Karpas-422 (cell line): Measurements from ENCODE around the gene RPL14. TPM values are rescaled to one million over a fixed set of nuclear protein-coding genes. Genes with fewer than 3 reads are reported as not detected.
A peak's percentile ranks its signal among the peaks of the same experiment; 100 is the strongest.
"Not testable (repeated sequence)": the region's sequence is repeated elsewhere in the genome, so short reads cannot be mapped to it uniquely, and the experiment has no call there.

ENCODE experiments used
- DNase-seq: peaks from one replicate; pipeline ENCODE4 v3.0.0-alpha.2; 2015
- H2AFZ ChIP-seq: fragments of 200-600 bp; sonication (generic); 2 replicates; pipeline ENCODE4 v1.6.1; 2014; ENCODE audit warnings: antibody characterized with exemption, low read length, mixed read lengths
- H3K27ac ChIP-seq: fragments of 200-600 bp; sonication (generic); 2 replicates; pipeline ENCODE4 v1.5.1; 2014; ENCODE audit warnings: mild to moderate bottlenecking, low read length, moderate library complexity
- H3K27me3 ChIP-seq: fragments of 200-600 bp; sonication (generic); 2 replicates; pipeline ENCODE4 v1.6.1; 2014; ENCODE audit warnings: low read length, mixed read lengths
- H3K36me3 ChIP-seq: fragments of 200-600 bp; sonication (generic); 2 replicates; pipeline ENCODE4 v1.6.1; 2014; ENCODE audit warnings: low read length, mixed read lengths; ENCODE audit not compliant: insufficient read depth
- H3K4me1 ChIP-seq: fragments of 200-600 bp; sonication (generic); 2 replicates; pipeline ENCODE4 v1.6.1; 2014; ENCODE audit warnings: mild to moderate bottlenecking, low read length, mixed read lengths
- H3K4me2 ChIP-seq: fragments of 200-600 bp; sonication (generic); 2 replicates; pipeline ENCODE4 v1.6.1; 2014; ENCODE audit warnings: low read length, low read depth, mild to moderate bottlenecking; ENCODE audit not compliant: poor library complexity, severe bottlenecking
- H3K4me3 ChIP-seq: fragments of 200-600 bp; sonication (generic); 2 replicates; pipeline ENCODE4 v1.5.1; 2014; ENCODE audit warnings: mild to moderate bottlenecking, antibody characterized with exemption, low read length, mixed read lengths
- H3K79me2 ChIP-seq: fragments of 200-600 bp; sonication (generic); 2 replicates; pipeline ENCODE4 v1.6.1; 2014; ENCODE audit warnings: mild to moderate bottlenecking, low read length, mixed read lengths
- H3K9ac ChIP-seq: fragments of 200-600 bp; sonication (generic); 2 replicates; pipeline ENCODE4 v1.6.0; 2014; ENCODE audit warnings: low read length
- H3K9me2 ChIP-seq: fragments of 200-600 bp; sonication (generic), shearing (Covaris generic); replicated peaks from 2 replicates; pipeline ENCODE4 v1.6.0; 2014; ENCODE audit warnings: mild to moderate bottlenecking, low read length, moderate library complexity; ENCODE audit not compliant: insufficient read depth
- H3K9me3 ChIP-seq: fragments of 300-700, 200-600 bp; sonication (generic); 2 replicates; pipeline ENCODE4 v1.6.1; 2014; ENCODE audit warnings: low read length, mixed read lengths
- H4K20me1 ChIP-seq: fragments of 200-600 bp; sonication (generic); 2 replicates; pipeline ENCODE4 v1.6.1; 2014; ENCODE audit warnings: mild to moderate bottlenecking, antibody characterized with exemption, low read length, low read depth; ENCODE audit not compliant: insufficient read depth
- total RNA-seq: library from RNA; depleted of rRNA; stranded (reverse); fragments of >200 nt; shearing (Covaris generic); gene quantifications from 2 replicates; pipeline ENCODE4 v1.2.3, GENCODE V29; 2014; ENCODE audit warnings: low replicate concordance

The RPL14 gene
- total RNA-seq, 1 experiment from 2014 or later = 726 TPM

GRCh38 chr3:40455328-40455727, 1.8 kb upstream of the RPL14 start:
- peaks cover 45% of the 10 kb centered on the region for H3K4me1 ChIP-seq
- H3K36me3 ChIP-seq = peaks cover 24% of the 10 kb centered on the region
- H4K20me1 ChIP-seq = peaks cover 13% of the 10 kb centered on the region; the same call in 1 of the 2 replicates
- no peaks in the 10 kb centered on the region for H3K9me3 ChIP-seq
- DNase-seq = no peak
- no peaks in the 10 kb centered on the region for H3K9me2 ChIP-seq
- no peak overlapping the region for H3K4me3 ChIP-seq
- H3K27me3 ChIP-seq = no peaks in the 10 kb centered on the region
- no peak overlapping the region for H3K4me2 ChIP-seq
- H3K79me2 ChIP-seq = peaks cover 31% of the 10 kb centered on the region
- H3K9ac ChIP-seq = no peak overlapping the region
- H2AFZ ChIP-seq = no peak overlapping the region
- H3K27ac ChIP-seq = no peak overlapping the region

- peak overlapping the region; percentile 92 for H3K4me2 ChIP-seq
- H3K27me3 ChIP-seq = no peaks in the 10 kb centered on the region
- H4K20me1 ChIP-seq = peaks cover 13% of the 10 kb centered on the region; the same call in 1 of the 2 replicates
- peaks cover 33% of the 10 kb centered on the region for H3K36me3 ChIP-seq
- peaks cover 31% of the 10 kb centered on the region for H3K79me2 ChIP-seq
- H3K27ac ChIP-seq = peak overlapping the region; percentile 79
- H3K4me3 ChIP-seq = peak overlapping the region; percentile 77
- H3K9me2 ChIP-seq = no peaks in the 10 kb centered on the region
- no peaks in the 10 kb centered on the region for H3K9me3 ChIP-seq
- H3K4me1 ChIP-seq = peaks cover 45% of the 10 kb centered on the region
- H3K9ac ChIP-seq = peak overlapping the region; percentile 93
- H2AFZ ChIP-seq = no peak overlapping the region
- DNase-seq = peak; percentile 31
Measured at GRCh38 chr3:40456279-40456939, 730 bp upstream of the RPL14 start.

GRCh38 chr3:40458473-40458872, 1.3 kb downstream of the RPL14 start:
- Histone ChIP-seq H3K27ac (peak overlapping the region; percentile 64), H3K9me2 (no peaks in the 10 kb centered on the region), H3K79me2 (peaks cover 31% of the 10 kb centered on the region), H3K36me3 (peaks cover 44% of the 10 kb centered on the region), H3K4me3 (peak overlapping the region; percentile 77), H3K9ac (peak overlapping the region; percentile 93), H2AFZ (no peak overlapping the region), H3K4me2 (peak overlapping the region; percentile 92), H3K9me3 (no peaks in the 10 kb centered on the region), H3K4me1 (peaks cover 30% of the 10 kb centered on the region), H4K20me1 (peaks cover 13% of the 10 kb centered on the region; the same call in 1 of the 2 replicates), H3K27me3 (no peaks in the 10 kb centered on the region)
- no peak for DNase-seq

GRCh38 chr3:40460481-40460880, 3.3 kb downstream of the RPL14 start:
- H2AFZ ChIP-seq, H3K9me3 ChIP-seq, H3K27ac ChIP-seq, H3K9me2 ChIP-seq, H3K4me2 ChIP-seq, H3K27me3 ChIP-seq, H3K9ac ChIP-seq, H3K4me3 ChIP-seq: not testable (repeated sequence)
- peaks cover 13% of the 10 kb centered on the region; the same call in 1 of the 2 replicates for H4K20me1 ChIP-seq
- H3K79me2 ChIP-seq = peaks cover 31% of the 10 kb centered on the region
- DNase-seq = peak; percentile 26
- peaks cover 20% of the 10 kb centered on the region for H3K4me1 ChIP-seq
- peaks cover 46% of the 10 kb centered on the region for H3K36me3 ChIP-seq

- Histone ChIP-seq H3K27me3 (no peaks in the 10 kb centered on the region), H3K9ac (no peak overlapping the region), H4K20me1 (peaks cover 13% of the 10 kb centered on the region; the same call in 1 of the 2 replicates), H3K9me3 (no peaks in the 10 kb centered on the region), H3K36me3 (peaks cover 46% of the 10 kb centered on the region), H3K4me2 (no peak overlapping the region), H3K4me1 (peaks cover 19% of the 10 kb centered on the region), H3K9me2 (no peaks in the 10 kb centered on the region), H3K79me2 (peaks cover 31% of the 10 kb centered on the region), H3K27ac (no peak overlapping the region), H3K4me3 (no peak overlapping the region), H2AFZ (no peak overlapping the region)
- DNase-seq = no peak
Measured at GRCh38 chr3:40461161-40461560, 4.0 kb downstream of the RPL14 start.

GRCh38 chr3:40462838-40463237, 5.7 kb downstream of the RPL14 start:
- Histone ChIP-seq H3K4me1 (peaks cover 14% of the 10 kb centered on the region), H3K36me3 (peaks cover 45% of the 10 kb centered on the region), H4K20me1 (peaks cover 11% of the 10 kb centered on the region; the same call in 1 of the 2 replicates), H3K79me2 (peaks cover 20% of the 10 kb centered on the region)
- not testable (repeated sequence) for H3K4me3 ChIP-seq, H2AFZ ChIP-seq, H3K27me3 ChIP-seq, H3K9me3 ChIP-seq, H3K4me2 ChIP-seq, DNase-seq, H3K9me2 ChIP-seq, H3K27ac ChIP-seq, H3K9ac ChIP-seq

GRCh38 chr3:40463579-40463978, 6.4 kb downstream of the RPL14 start:
- H3K9ac ChIP-seq = no peak overlapping the region
- H3K9me2 ChIP-seq = no peaks in the 10 kb centered on the region
- no peaks in the 10 kb centered on the region for H3K27me3 ChIP-seq
- H3K27ac ChIP-seq = no peak overlapping the region
- peaks cover 7% of the 10 kb centered on the region for H3K4me1 ChIP-seq
- H2AFZ ChIP-seq = no peak overlapping the region
- peaks cover 3% of the 10 kb centered on the region; the same call in 1 of the 2 replicates for H4K20me1 ChIP-seq
- H3K36me3 ChIP-seq = peaks cover 38% of the 10 kb centered on the region
- peaks cover 13% of the 10 kb centered on the region for H3K79me2 ChIP-seq
- H3K9me3 ChIP-seq = no peaks in the 10 kb centered on the region
- no peak overlapping the region for H3K4me2 ChIP-seq
- DNase-seq = no peak
- no peak overlapping the region for H3K4me3 ChIP-seq

GRCh38 chr3:40464339-40465110, 7.4 kb downstream of the RPL14 start:
- H3K9me3 ChIP-seq = no peaks in the 10 kb centered on the region
- H3K4me1 ChIP-seq = no peaks in the 10 kb centered on the region
- no peak overlapping the region for H3K4me2 ChIP-seq
- H3K79me2 ChIP-seq = 0 out of 2 replicates have a peak, but pooled peaks cover 4% of the 10 kb centered on the region
- no peak overlapping the region for H3K27ac ChIP-seq
- peak; percentile 53 for DNase-seq
- no peaks in the 10 kb centered on the region for H3K27me3 ChIP-seq
- peaks cover 29% of the 10 kb centered on the region; the same call in 1 of the 2 replicates for H3K36me3 ChIP-seq
- no peak overlapping the region for H3K4me3 ChIP-seq
- no peak overlapping the region for H3K9ac ChIP-seq
- H3K9me2 ChIP-seq = no peaks in the 10 kb centered on the region
- H4K20me1 ChIP-seq = no peaks in the 10 kb centered on the region
- no peak overlapping the region for H2AFZ ChIP-seq
